Measurements from ENCODE around the gene PUM1. TPM values are rescaled to one million over a fixed set of nuclear protein-coding genes. Genes with fewer than 3 reads are reported as not detected.

PUM1 gene
- total RNA-seq, 1 experiment from 2014 or later = 109 TPM

- CTCF ChIA-PET = no interaction called here
- DNase-seq (ENCODE audit: low read depth, low spot score) = no peak
- in situ Hi-C loops (cut with HindIII; ENCODE audit: low pct_unique_long_range_greater_than_20kb, low sequenced_read_pairs) = no loop called here
- Histone ChIP-seq H3K27ac (ENCODE audit: low read length) (no peak overlapping the region), H3K4me1 (ENCODE audit: control insufficient read depth, insufficient read depth, low read length) (peaks cover 6% of the 10 kb centered on the region), H3K36me3 (ENCODE audit: control insufficient read depth, insufficient read depth, low read length) (no peaks in the 10 kb centered on the region), H3K4me3 (ENCODE audit: low read depth in 2 of 2, low read length in 2 of 2) (no peak overlapping the region), H3K9me3 (ENCODE audit: control insufficient read depth, insufficient read depth, low read depth, low read length) (no peaks in the 10 kb centered on the region), H3K27me3 (ENCODE audit: control insufficient read depth, insufficient read depth, low read length) (no peaks in the 10 kb centered on the region)
- no TSS peak for BruUV-seq (replicated peaks)
- POLR2A ChIA-PET = no interaction called here
- intact Hi-C loops (cut with micrococcal nuclease; ENCODE audit: unreplicated experiment) = no loop called here
- no peak for TF ChIP-seq POLR2AphosphoS5 (IDR thresholded peaks at IDR 0.05; ENCODE audit: low read depth, low read length)
- ATAC-seq = no peak
Observed at GRCh38 chr1:30890502-30891226, 174.9 kb downstream of the PUM1 start.

- CTCF ChIA-PET = no interaction called here
- no TSS peak for BruUV-seq (replicated peaks)
- POLR2A ChIA-PET = no interaction called here
Observed at GRCh38 chr1:30889511-30889910, 176.0 kb downstream of the PUM1 start.

More at GRCh38 chr1:30889511-30889910, 176.0 kb downstream of the PUM1 start:
- in situ Hi-C loops (cut with HindIII; ENCODE audit: low pct_unique_long_range_greater_than_20kb, low sequenced_read_pairs) (no loop called here), intact Hi-C loops (cut with micrococcal nuclease; ENCODE audit: unreplicated experiment) (no loop called here)
- TF ChIP-seq SIN3A (IDR thresholded peaks at IDR 0.05; ENCODE audit: borderline replicate concordance, insufficient read depth, low read depth, low read length) = no peak
- TF ChIP-seq REST (IDR thresholded peaks at IDR 0.05; ENCODE audit: insufficient read depth in 1 of 2, low read depth in 2 of 2, low read length in 1 of 2) = no peak
- no peak for TF ChIP-seq TCF7L2 (IDR thresholded peaks at IDR 0.05; ENCODE audit: low read depth, low read length)
- no peak for TF ChIP-seq POLR2AphosphoS5 (IDR thresholded peaks at IDR 0.05; ENCODE audit: low read depth, low read length)
- TF ChIP-seq CTCF (IDR thresholded peaks at IDR 0.05) = no peak
- DNase-seq (ENCODE audit: low read depth, low spot score) (no peak), ATAC-seq (no peak)
- Histone ChIP-seq H3K4me3 (ENCODE audit: low read depth in 2 of 2, low read length in 2 of 2) (no peak overlapping the region), H3K27me3 (ENCODE audit: control insufficient read depth, insufficient read depth, low read length) (no peaks in the 10 kb centered on the region), H3K36me3 (ENCODE audit: control insufficient read depth, insufficient read depth, low read length) (no peaks in the 10 kb centered on the region), H3K9me3 (ENCODE audit: control insufficient read depth, insufficient read depth, low read depth, low read length) (no peaks in the 10 kb centered on the region), H3K4me1 (ENCODE audit: control insufficient read depth, insufficient read depth, low read length) (peaks cover 6% of the 10 kb centered on the region), H3K27ac (ENCODE audit: low read length) (no peak overlapping the region)

All from Panc1 (cell line).